Astrocyte of the spinal cord (primary cell): ENCODE data around the gene RIMS4.

Experiments used
- DNase-seq: peaks from one replicate; pipeline ENCODE4 v3.0.0; 2011; ENCODE audit warnings: low read depth, low spot score
- H3K4me3 ChIP-seq: 2 replicates; pipeline ENCODE4 v1.5.1; 2011; ENCODE audit warnings: low read depth, mild to moderate bottlenecking, low read length, moderate library complexity
- in situ Hi-C: cut with HindIII; loops from 2 replicates; pipeline ENCODE4 v1.10.0; 2017; ENCODE audit warnings: low sequenced_read_pairs
- TF ChIP-seq, protein P1 (sequence below): IDR thresholded peaks from 2 replicates; pipeline ENCODE4 v1.5.1; 2012; ENCODE audit warnings: low read depth, mild to moderate bottlenecking, low read length, inconsistent platforms

Gene RIMS4

GRCh38 chr20:44810391-44811149 lies at the start of gene RIMS4:
RIMS4 (minus strand) TSS chr20:44810546; CDS start chr20:44810271, 275 bp downstream.
- TF ChIP-seq, protein P1, sequence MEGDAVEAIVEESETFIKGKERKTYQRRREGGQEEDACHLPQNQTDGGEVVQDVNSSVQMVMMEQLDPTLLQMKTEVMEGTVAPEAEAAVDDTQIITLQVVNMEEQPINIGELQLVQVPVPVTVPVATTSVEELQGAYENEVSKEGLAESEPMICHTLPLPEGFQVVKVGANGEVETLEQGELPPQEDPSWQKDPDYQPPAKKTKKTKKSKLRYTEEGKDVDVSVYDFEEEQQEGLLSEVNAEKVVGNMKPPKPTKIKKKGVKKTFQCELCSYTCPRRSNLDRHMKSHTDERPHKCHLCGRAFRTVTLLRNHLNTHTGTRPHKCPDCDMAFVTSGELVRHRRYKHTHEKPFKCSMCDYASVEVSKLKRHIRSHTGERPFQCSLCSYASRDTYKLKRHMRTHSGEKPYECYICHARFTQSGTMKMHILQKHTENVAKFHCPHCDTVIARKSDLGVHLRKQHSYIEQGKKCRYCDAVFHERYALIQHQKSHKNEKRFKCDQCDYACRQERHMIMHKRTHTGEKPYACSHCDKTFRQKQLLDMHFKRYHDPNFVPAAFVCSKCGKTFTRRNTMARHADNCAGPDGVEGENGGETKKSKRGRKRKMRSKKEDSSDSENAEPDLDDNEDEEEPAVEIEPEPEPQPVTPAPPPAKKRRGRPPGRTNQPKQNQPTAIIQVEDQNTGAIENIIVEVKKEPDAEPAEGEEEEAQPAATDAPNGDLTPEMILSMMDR: no peak
- no peak for DNase-seq
- no peak within 1 kb of the TSS for H3K4me3 ChIP-seq
- in situ Hi-C loops: no loop called here

DNA sequence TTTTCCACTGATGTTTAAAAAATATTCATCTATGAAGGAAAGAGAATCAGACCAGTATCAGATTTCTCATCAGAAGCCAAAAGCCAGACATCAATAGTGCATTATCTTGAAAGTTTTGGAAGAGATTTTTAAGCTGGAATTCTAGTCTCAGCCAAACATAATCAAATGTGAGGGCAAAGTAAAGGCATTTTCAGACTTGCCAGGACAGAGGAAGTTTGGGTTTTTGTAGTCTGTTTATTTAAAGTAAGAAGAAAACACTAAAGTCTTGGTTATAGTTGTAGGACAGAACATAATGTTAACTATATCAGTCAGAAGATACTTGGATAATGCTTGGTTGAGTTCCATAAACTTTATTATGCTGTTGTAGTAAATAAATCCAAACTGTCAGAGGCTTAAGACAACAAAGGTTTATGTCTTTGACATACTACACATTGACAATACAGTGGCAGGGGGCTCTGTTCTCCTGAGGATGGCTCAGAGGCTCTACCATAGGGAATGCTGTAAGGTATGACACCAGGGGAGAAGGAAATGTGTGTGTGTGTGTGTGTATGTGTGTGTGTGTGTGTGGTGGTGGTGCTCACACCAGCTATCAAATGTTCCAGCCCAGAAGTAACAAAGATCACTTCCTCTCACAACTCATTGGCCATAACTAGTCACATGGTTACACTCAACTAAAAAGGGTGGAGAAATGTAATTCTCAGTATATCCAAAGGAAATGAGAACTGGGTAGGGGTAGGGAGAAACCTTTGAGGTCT lies 48.4 kb upstream of the RIMS4 start:
- in situ Hi-C loops: no loop called here
- no peak overlapping the region for H3K4me3 ChIP-seq
- no peak for DNase-seq
- TF ChIP-seq, protein P1: no peak

DNA sequence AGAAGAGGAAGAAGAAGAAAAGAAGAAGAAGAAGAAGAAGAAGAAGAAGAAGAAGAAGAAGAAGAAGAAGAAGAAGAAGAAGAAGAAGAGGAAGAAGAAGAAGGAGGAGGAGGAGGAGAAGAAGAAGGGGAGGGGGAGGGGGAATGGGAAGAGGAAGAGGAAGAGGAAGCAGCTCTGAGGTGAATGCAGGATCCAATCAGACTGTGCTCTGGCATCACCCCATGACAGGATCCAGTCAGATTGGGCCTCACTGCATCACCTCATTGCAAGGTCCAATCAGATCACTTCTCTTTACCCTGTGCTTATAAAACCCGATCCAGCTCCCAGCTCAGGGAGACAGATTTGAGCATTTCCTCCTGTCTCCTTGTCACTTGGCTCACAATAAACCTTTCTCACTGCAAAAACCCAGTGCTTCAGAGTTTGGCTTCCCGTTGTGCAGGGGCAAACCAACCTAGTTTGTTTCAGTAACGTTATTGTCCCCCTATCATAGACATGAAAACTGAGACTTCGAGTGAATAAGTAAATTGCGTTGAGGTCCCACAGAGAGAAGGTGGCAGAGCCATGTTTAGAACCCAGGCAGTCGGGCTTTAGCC lies 46.6 kb upstream of the RIMS4 start:
- TF ChIP-seq, protein P1: no peak
- in situ Hi-C loops: no loop called here
- no peak overlapping the region for H3K4me3 ChIP-seq
- no peak for DNase-seq

- no peak for DNase-seq
- no peak overlapping the region for H3K4me3 ChIP-seq
- in situ Hi-C loops: no loop called here
- TF ChIP-seq, protein P1: no peak
Measured at GRCh38 chr20:44856442-44856841, 46.1 kb upstream of the RIMS4 start.

- in situ Hi-C loops: no loop called here
- no peak overlapping the region for H3K4me3 ChIP-seq
- DNase-seq: no peak
- TF ChIP-seq, protein P1: no peak
Measured at GRCh38 chr20:44851545-44851944, 41.2 kb upstream of the RIMS4 start.

DNA sequence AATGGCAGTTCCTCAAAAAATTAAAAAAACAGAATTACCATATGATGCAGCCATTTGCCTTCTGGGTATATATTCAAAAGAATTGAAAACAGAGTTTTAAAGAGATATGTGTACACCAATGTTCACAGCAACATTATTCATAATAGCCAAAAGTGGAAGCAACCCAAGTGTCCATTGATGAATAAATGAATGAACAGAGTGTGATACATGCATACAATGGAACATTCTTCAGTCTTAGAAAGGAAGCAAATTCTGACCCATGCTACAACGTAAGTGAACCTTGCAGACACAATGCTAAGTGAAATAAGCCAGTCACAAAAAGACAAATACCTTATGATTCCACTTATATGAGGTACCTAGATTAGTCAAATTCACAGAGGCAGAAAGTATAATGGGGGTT lies 40.5 kb upstream of the RIMS4 start:
- in situ Hi-C loops: no loop called here
- no peak overlapping the region for H3K4me3 ChIP-seq
- TF ChIP-seq, protein P1: no peak
- DNase-seq: no peak
